H1 (cell line): ENCODE data around the gene SLC1A4. TPM values are rescaled to one million over a fixed set of nuclear protein-coding genes. Genes with fewer than 3 reads are reported as not detected.

Source experiments
- CTCF ChIA-PET: fragments of 300-600 bp; sonication (Branson Sonifier 250); formaldehyde crosslinking; loops from one replicate; lab custom pipeline; 2021; ENCODE audit not compliant: partially characterized antibody; lab: Charles Lee
- POLR2A ChIA-PET: fragments of 300-600 bp; sonication (Branson Sonifier 250); formaldehyde crosslinking; loops from one replicate; lab custom pipeline; 2021; ENCODE audit warnings: inconsistent platforms; ENCODE audit not compliant: partially characterized antibody; lab: Charles Lee
- DNase-seq, 2 experiments: peaks; one replicate each; pipeline versions ENCODE4 v3.0.0 to v3.0.0-alpha.2; 2010 to 2022; ENCODE audit warnings: low spot score in 2 of 2, low read depth in 1 of 2, mixed read lengths in 1 of 2
- FAIRE-seq: peaks from 2 replicates; lab custom pipeline; 2011; peaks lifted over from hg19 to GRCh38; lab: Jason Lieb, UNC
- H2AFZ ChIP-seq: 2 replicates; pipeline ENCODE4 v1.8.1; 2012; ENCODE audit warnings: low read length, inconsistent platforms
- H2AK5ac ChIP-seq: 2 replicates; pipeline ENCODE4 v1.6.1; 2013; ENCODE audit warnings: low read depth, low read length
- H2BK120ac ChIP-seq: replicated peaks from 2 replicates; pipeline ENCODE3; 2013; ENCODE audit warnings: low read depth, low read length, inconsistent platforms
- H2BK12ac ChIP-seq: 2 replicates; pipeline ENCODE4 v1.6.1; 2013; ENCODE audit warnings: low read depth, low read length
- H2BK15ac ChIP-seq: 2 replicates; pipeline ENCODE4 v1.6.1; 2013; ENCODE audit warnings: low read length
- H2BK20ac ChIP-seq: 2 replicates; pipeline ENCODE4 v1.6.1; 2013; ENCODE audit warnings: low read length
- H2BK5ac ChIP-seq: 2 replicates; pipeline ENCODE4 v1.6.1; 2013; ENCODE audit warnings: low read depth, low read length
- H3K14ac ChIP-seq: 2 replicates; pipeline ENCODE4 v1.6.1; 2013; ENCODE audit warnings: inconsistent platforms; ENCODE audit not compliant: insufficient read length
- H3K18ac ChIP-seq: 2 replicates; pipeline ENCODE4 v1.6.1; 2013; ENCODE audit warnings: low read length; ENCODE audit errors: extremely low read depth
- H3K23ac ChIP-seq: 2 replicates; pipeline ENCODE4 v1.6.1; 2013; ENCODE audit warnings: inconsistent platforms; ENCODE audit not compliant: insufficient read length
- H3K23me2 ChIP-seq: 2 replicates; pipeline ENCODE4 v1.6.1; 2013; ENCODE audit warnings: low read depth, low read length
- H3K27ac ChIP-seq: 2 replicates; pipeline ENCODE4 v1.6.1; 2011; ENCODE audit warnings: low read depth, low read length, inconsistent platforms
- H3K27me3 ChIP-seq, 4 experiments: replicated peaks in 1 of 4; 1 replicate in 1 of 4; 2 replicates in 3 of 4; pipeline versions ENCODE4 v1.6.1 to v1.8.1; 2011 to 2013; ENCODE audit warnings: low read length in 3 of 4, mild to moderate bottlenecking in 3 of 4, inconsistent platforms in 2 of 4, mixed read lengths in 2 of 4, moderate library complexity in 1 of 4; ENCODE audit not compliant: control insufficient read depth in 3 of 4, insufficient read depth in 3 of 4; ENCODE audit errors: extremely low read depth in 1 of 4
- H3K36me3 ChIP-seq, 4 experiments: 2 replicates each; pipeline versions ENCODE4 v1.6.1 to v1.8.1; 2011 to 2013; ENCODE audit warnings: mild to moderate bottlenecking in 4 of 4, low read length in 3 of 4, moderate library complexity in 2 of 4, control low read depth in 1 of 4, inconsistent platforms in 1 of 4; ENCODE audit not compliant: insufficient read depth in 4 of 4, control insufficient read depth in 2 of 4
- H3K4ac ChIP-seq: replicated peaks from 2 replicates; pipeline ENCODE3; 2013; ENCODE audit warnings: low read length, low read depth, mixed read lengths, inconsistent platforms; ENCODE audit not compliant: insufficient read length
- H3K4me1 ChIP-seq, 4 experiments: replicated peaks in 1 of 4; 1 replicate in 1 of 4; 2 replicates in 3 of 4; pipeline versions ENCODE4 v1.6.1 to v1.8.1; 2011 to 2013; ENCODE audit warnings: low read length in 3 of 4, inconsistent platforms in 2 of 4, mixed read lengths in 1 of 4; ENCODE audit not compliant: insufficient read depth in 4 of 4, control insufficient read depth in 3 of 4
- H3K4me2 ChIP-seq, 2 experiments: 2 replicates each; pipeline versions ENCODE4 v1.6.1 to v1.8.1; 2011 to 2013; ENCODE audit warnings: low read depth in 2 of 2, low read length in 2 of 2, control low read depth in 1 of 2, inconsistent platforms in 1 of 2, mild to moderate bottlenecking in 1 of 2; ENCODE audit not compliant: insufficient read depth in 1 of 2
- H3K4me3 ChIP-seq, 4 experiments: fragments of 200-600, 300-600 bp in 1 of 4; sonication (generic), shearing (Covaris generic), sonication (Bioruptor Twin) in 1 of 4; 2 replicates each; pipeline versions ENCODE4 v1.5.1 to v1.8.1; 2011 to 2016; ENCODE audit warnings: low read length in 4 of 4, low read depth in 3 of 4, control low read depth in 2 of 4, inconsistent platforms in 2 of 4, mild to moderate bottlenecking in 2 of 4, mixed read lengths in 1 of 4, moderate library complexity in 1 of 4; ENCODE audit not compliant: insufficient read depth in 2 of 4; ENCODE audit errors: extremely low read depth in 1 of 4
- H3K56ac ChIP-seq: replicated peaks from 2 replicates; pipeline ENCODE3; 2013; ENCODE audit warnings: low read depth, mild to moderate bottlenecking, mixed read lengths, low read length, inconsistent platforms; ENCODE audit not compliant: insufficient read length
- H3K79me1 ChIP-seq: 2 replicates; pipeline ENCODE4 v1.6.1; 2013; ENCODE audit warnings: low read depth, low read length, control low read depth
- H3K79me2 ChIP-seq, 2 experiments: 2 replicates each; pipeline versions ENCODE4 v1.6.1 to v1.8.1; 2012 to 2013; ENCODE audit warnings: low read length in 2 of 2, mild to moderate bottlenecking in 2 of 2, inconsistent platforms in 1 of 2; ENCODE audit not compliant: insufficient read depth in 2 of 2, control insufficient read depth in 1 of 2
- H3K9ac ChIP-seq, 4 experiments: replicated peaks in 1 of 4; 1 replicate in 1 of 4; 2 replicates in 3 of 4; pipeline versions ENCODE4 v1.6.1 to v1.8.1; 2011 to 2013; ENCODE audit warnings: low read depth in 3 of 4, low read length in 3 of 4, control low read depth in 2 of 4, mild to moderate bottlenecking in 2 of 4, moderate library complexity in 2 of 4, inconsistent platforms in 1 of 4; ENCODE audit errors: extremely low read depth in 1 of 4
- H3K9me3 ChIP-seq, 2 experiments: 2 replicates each; pipeline versions ENCODE4 v1.6.1 to v1.8.1; 2012 to 2013; ENCODE audit warnings: mild to moderate bottlenecking in 2 of 2, moderate library complexity in 2 of 2, control low read depth in 1 of 2, inconsistent platforms in 1 of 2, low read depth in 1 of 2, low read length in 1 of 2, mixed read lengths in 1 of 2; ENCODE audit not compliant: insufficient read depth in 2 of 2
- H4K20me1 ChIP-seq, 2 experiments: replicated peaks in 1 of 2; 2 replicates each; pipeline versions ENCODE3 to v1.8.1; 2011 to 2013; ENCODE audit warnings: inconsistent platforms in 2 of 2, low read length in 2 of 2, mild to moderate bottlenecking in 1 of 2; ENCODE audit not compliant: insufficient read depth in 2 of 2, control insufficient read depth in 1 of 2
- H4K5ac ChIP-seq: 2 replicates; pipeline ENCODE4 v1.6.1; 2013; ENCODE audit warnings: low read length, low read depth, mixed read lengths, inconsistent platforms; ENCODE audit not compliant: insufficient read length
- H4K8ac ChIP-seq: 2 replicates; pipeline ENCODE4 v1.8.0; 2013; ENCODE audit warnings: mild to moderate bottlenecking, moderate library complexity, low read length, inconsistent platforms; ENCODE audit not compliant: insufficient read depth; ENCODE audit errors: extremely low read depth
- H4K91ac ChIP-seq: replicated peaks from 2 replicates; pipeline ENCODE3; 2013; ENCODE audit warnings: low read length, mixed read lengths, inconsistent platforms; ENCODE audit not compliant: insufficient read length
- GTF2F1 ChIP-seq: IDR thresholded peaks from 2 replicates; pipeline ENCODE4 v1.6.1; 2012; ENCODE audit warnings: low read depth, low read length, improper control_type of control experiment, borderline replicate concordance
- JUN ChIP-seq: IDR thresholded peaks from 2 replicates; pipeline ENCODE4 v1.6.1; 2011; ENCODE audit warnings: low read depth, mild to moderate bottlenecking, improper control_type of control experiment, low read length
- PHF8 ChIP-seq: fragments of 200-600 bp; sonication (generic); conservative IDR thresholded peaks from 2 replicates; pipeline ENCODE4 v1.7.1; 2012; ENCODE audit warnings: low read depth, mild to moderate bottlenecking, inconsistent platforms, low read length, moderate library complexity
- RXRA ChIP-seq: IDR thresholded peaks from 2 replicates; pipeline ENCODE4 v1.6.1; 2011; ENCODE audit warnings: low read depth, mild to moderate bottlenecking, low read length, moderate library complexity; ENCODE audit not compliant: insufficient read depth
- TEAD4 ChIP-seq: IDR thresholded peaks from 2 replicates; pipeline ENCODE4 v1.6.1; 2012; ENCODE audit warnings: low read depth, low read length, inconsistent platforms, mixed read lengths
- YY1 ChIP-seq: IDR thresholded peaks from 2 replicates; pipeline ENCODE4 v1.6.1; 2011; ENCODE audit warnings: low read depth, mild to moderate bottlenecking, low read length
- WGBS, 2 experiments: shearing (Covaris generic) in 1 of 2; methylation state at CpG; one replicate each; pipeline versions ENCODE4 v1.1.6 to v1.1.7; 2013 to 2015; ENCODE audit warnings: low lambda C conversion rate in 2 of 2, mixed read lengths in 2 of 2, inconsistent platforms in 1 of 2, low coverage in 1 of 2, missing lambda C conversion rate in 1 of 2; ENCODE audit not compliant: insufficient replicate concordance in 2 of 2, insufficient coverage in 1 of 2, insufficient read length in 1 of 2; ENCODE audit errors: extremely low coverage in 1 of 2, missing lambda C conversion rate in 1 of 2; 5-methylcytosine and 5-hydroxymethylcytosine counted together
- polyA plus RNA-seq, 7 experiments: library from polyadenylated mRNA; depleted of rRNA in 3 of 7; stranded (reverse) in 5 of 7; unstranded in 2 of 7; fragments of >200 nt in 5 of 7; fragments of 200-250 nt in 2 of 7; gene quantifications; 1 replicate in 5 of 7; 2 replicates in 1 of 7; 4 replicates in 1 of 7; pipeline versions ENCODE4 v1.2.1 to v1.2.3, GENCODE V29; 2011 to 2013; ENCODE audit warnings: missing spikeins in 2 of 7, mixed read lengths in 2 of 7
- total RNA-seq: library from RNA; stranded (reverse); fragmentation: NEBNext Ultra II Directional; extraction: Animal tissue kit (Norgen Biotek cat#: 25700); gene quantifications from 2 replicates; pipeline ENCODE4 v1.2.1, GENCODE V29; 2021

Gene SLC1A4
- total and polyA plus RNA-seq, 2 of the 8 experiments (the other 6 are each of a cell fraction or from before 2014, with no cell fraction given), result 0.44 to 0.86 TPM

DNA sequence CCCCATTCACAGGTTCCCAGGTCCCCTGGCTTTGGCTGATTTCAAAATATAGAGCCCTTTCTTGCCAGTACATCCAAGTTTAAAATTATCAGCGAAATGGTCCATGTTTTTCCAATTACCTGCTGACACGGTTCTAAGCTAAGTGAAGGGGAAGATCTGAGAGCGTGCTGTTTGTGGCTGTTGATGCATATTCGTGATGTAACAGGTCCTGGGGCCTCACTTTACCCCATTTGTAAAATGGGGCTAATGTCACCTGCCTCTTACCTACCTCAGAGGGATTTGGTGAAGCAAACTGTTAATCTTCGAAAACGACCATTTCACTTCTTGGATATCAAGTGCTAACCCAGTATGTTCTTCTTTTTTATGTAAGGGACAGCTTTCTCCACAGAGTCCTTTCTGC lies 33.0 kb downstream of the SLC1A4 start:
- no peak overlapping the region for H2BK20ac ChIP-seq
- no peak overlapping the region for H3K4me3 ChIP-seq
- no peak overlapping the region for H2AFZ ChIP-seq
- H3K9ac ChIP-seq, result no peak overlapping the region
- H4K91ac ChIP-seq, result no peak overlapping the region
- no peak overlapping the region for H2BK120ac ChIP-seq
- H2BK15ac ChIP-seq, result no peak overlapping the region
- peaks cover 2% of the 10 kb centered on the region; the same call in 1 of the 2 replicates for H3K79me1 ChIP-seq
- no peak overlapping the region for H3K4ac ChIP-seq
- FAIRE-seq, result no peak
- H2AK5ac ChIP-seq, result no peak overlapping the region
- no peaks in the 10 kb centered on the region for H3K36me3 ChIP-seq
- H4K8ac ChIP-seq, result no peak overlapping the region
- no peak overlapping the region for H3K56ac ChIP-seq
- no peak overlapping the region for H2BK12ac ChIP-seq
- no peak overlapping the region for H3K14ac ChIP-seq
- 85% methylated on average over 6 of the region's 6 CpGs; no CpG with 5 or more reads in 1 of the 2 experiments for WGBS, 2 experiments
- H3K79me2 ChIP-seq, result no peaks in the 10 kb centered on the region
- H4K20me1 ChIP-seq, result peaks cover 0 to 5% of the 10 kb centered on the region in 2 experiments
- no peaks in the 10 kb centered on the region for H3K9me3 ChIP-seq
- DNase-seq, result no peak
- POLR2A ChIA-PET, result no interaction called here
- no peaks in the 10 kb centered on the region for H3K27me3 ChIP-seq
- H3K23me2 ChIP-seq, result no peaks in the 10 kb centered on the region
- TF ChIP-seq PHF8 (no peak), GTF2F1 (no peak), TEAD4 (no peak), YY1 (no peak), JUN (no peak), RXRA (no peak)
- peaks cover 0 to 3% (median 0%) of the 10 kb centered on the region in 4 experiments; a peak in 1 of 7 replicates for H3K4me1 ChIP-seq
- CTCF ChIA-PET, result interaction anchor here (0.7 to 1.9 kb wide), 4 partner anchors 20 to 101 kb away, joined by 3 to 8 read pairs (median 5); no protein-coding TSS in a partner anchor
- no peak overlapping the region for H4K5ac ChIP-seq
- no peak overlapping the region for H3K18ac ChIP-seq
- H3K27ac ChIP-seq, result no peak overlapping the region
- H2BK5ac ChIP-seq, result no peak overlapping the region
- H3K4me2 ChIP-seq, result no peak overlapping the region
- no peak overlapping the region for H3K23ac ChIP-seq
